GM12865 (cell line): Measurements from ENCODE around the gene HOXB8.

Experiments used
- DNase-seq: peaks from one replicate; pipeline ENCODE4 v3.0.0; 2010; ENCODE audit warnings: low read depth
- H3K4me3 ChIP-seq: 2 replicates; pipeline ENCODE4 v1.5.1; 2011; ENCODE audit warnings: mild to moderate bottlenecking, low read depth, low read length, control low read depth
- TF ChIP-seq, protein P1 (sequence below): IDR thresholded peaks from 2 replicates; pipeline ENCODE4 v1.5.1; 2011; ENCODE audit warnings: low read length, control low read depth, low read depth, inconsistent platforms; ENCODE audit not compliant: insufficient read depth; ENCODE audit errors: missing control alignments

HOXB8 gene

DNA sequence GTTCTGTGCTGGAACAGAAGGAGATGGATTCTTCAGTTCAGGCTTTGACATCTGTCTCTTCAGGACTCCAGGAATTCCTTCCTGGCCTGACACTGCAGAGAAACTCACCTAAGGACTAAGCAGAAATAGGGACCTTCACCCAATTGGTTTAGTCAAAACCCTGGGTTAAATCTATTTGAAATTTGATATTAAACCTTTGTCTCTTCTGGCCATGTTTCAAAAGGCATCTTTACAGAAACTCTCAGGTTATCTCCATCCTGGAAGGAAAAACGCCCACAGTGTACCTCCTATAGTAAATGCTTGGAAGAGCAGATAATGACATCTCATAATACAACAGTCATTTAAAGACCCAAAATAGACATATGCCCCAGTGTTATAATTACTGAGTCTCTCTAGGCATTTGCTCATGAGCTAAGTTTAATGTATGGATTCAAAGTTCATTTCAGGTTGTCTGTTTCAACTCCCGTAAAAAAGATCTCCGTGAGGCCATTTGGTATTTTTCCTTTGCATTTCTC lies 31.3 kb downstream of the HOXB8 start:
- DNase-seq: no peak
- no peak overlapping the region for H3K4me3 ChIP-seq
- TF ChIP-seq, protein P1, sequence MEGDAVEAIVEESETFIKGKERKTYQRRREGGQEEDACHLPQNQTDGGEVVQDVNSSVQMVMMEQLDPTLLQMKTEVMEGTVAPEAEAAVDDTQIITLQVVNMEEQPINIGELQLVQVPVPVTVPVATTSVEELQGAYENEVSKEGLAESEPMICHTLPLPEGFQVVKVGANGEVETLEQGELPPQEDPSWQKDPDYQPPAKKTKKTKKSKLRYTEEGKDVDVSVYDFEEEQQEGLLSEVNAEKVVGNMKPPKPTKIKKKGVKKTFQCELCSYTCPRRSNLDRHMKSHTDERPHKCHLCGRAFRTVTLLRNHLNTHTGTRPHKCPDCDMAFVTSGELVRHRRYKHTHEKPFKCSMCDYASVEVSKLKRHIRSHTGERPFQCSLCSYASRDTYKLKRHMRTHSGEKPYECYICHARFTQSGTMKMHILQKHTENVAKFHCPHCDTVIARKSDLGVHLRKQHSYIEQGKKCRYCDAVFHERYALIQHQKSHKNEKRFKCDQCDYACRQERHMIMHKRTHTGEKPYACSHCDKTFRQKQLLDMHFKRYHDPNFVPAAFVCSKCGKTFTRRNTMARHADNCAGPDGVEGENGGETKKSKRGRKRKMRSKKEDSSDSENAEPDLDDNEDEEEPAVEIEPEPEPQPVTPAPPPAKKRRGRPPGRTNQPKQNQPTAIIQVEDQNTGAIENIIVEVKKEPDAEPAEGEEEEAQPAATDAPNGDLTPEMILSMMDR: no peak

GRCh38 chr17:48582750-48583069 lies 32.4 kb downstream of the HOXB8 start:
- TF ChIP-seq, protein P1: no peak
- H3K4me3 ChIP-seq: no peak overlapping the region
- DNase-seq: no peak

DNA sequence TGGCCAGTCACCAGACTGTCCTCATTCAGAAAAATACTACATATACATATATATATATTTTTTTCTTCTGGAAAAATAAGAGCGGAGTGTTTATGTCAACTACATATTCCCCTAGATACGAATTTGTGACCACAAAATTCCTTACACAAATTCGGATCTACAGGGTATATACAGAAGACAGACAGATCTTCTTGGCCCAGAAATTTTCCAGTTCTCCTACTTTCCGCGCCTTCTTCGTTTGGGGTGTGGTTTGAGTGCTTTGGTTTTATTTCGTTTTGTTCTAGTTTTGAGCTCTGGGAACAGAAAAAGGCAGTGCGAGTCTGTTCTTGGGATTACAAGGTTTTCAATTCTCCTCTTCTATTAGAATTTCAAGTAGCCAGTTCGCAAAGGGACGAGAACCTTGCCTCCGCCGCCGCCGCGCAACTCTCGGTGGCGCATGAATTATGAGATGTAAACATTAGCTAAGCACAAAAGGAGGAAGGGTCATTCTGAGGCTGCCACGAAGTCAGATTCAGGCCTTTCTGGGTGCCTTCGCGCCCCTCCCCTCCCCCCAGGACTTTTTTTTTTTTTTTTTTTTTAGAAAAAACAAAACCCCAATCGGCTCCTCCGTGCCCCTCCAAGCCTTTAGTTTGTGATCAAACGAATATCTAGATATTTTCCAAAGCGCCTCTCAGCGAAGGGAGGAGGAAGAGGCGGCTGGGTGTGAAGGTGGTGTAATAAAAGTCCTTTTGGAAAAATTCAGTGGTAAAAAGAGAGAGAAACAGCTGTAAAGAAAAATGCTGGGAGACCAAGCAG lies 35.1 kb downstream of the HOXB8 start:
- DNase-seq: no peak
- TF ChIP-seq, protein P1: no peak
- H3K4me3 ChIP-seq: no peak overlapping the region

DNA sequence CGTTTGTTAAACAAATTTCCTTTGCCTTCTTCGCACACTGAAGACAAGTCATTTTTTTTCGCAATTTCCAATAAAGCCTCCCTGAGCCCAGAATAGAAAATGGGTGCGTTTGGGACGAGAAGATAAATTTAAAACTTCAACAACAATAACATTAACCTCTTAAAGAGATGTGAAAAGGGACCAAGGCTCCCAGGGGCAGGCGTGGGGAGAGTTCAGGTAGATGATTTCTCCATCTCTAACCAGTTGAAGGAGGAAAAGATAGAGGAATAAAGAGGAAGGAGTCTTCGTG lies 35.7 kb downstream of the HOXB8 start:
- TF ChIP-seq, protein P1: no peak
- DNase-seq: no peak
- peak overlapping the region; percentile 70 for H3K4me3 ChIP-seq

DNA sequence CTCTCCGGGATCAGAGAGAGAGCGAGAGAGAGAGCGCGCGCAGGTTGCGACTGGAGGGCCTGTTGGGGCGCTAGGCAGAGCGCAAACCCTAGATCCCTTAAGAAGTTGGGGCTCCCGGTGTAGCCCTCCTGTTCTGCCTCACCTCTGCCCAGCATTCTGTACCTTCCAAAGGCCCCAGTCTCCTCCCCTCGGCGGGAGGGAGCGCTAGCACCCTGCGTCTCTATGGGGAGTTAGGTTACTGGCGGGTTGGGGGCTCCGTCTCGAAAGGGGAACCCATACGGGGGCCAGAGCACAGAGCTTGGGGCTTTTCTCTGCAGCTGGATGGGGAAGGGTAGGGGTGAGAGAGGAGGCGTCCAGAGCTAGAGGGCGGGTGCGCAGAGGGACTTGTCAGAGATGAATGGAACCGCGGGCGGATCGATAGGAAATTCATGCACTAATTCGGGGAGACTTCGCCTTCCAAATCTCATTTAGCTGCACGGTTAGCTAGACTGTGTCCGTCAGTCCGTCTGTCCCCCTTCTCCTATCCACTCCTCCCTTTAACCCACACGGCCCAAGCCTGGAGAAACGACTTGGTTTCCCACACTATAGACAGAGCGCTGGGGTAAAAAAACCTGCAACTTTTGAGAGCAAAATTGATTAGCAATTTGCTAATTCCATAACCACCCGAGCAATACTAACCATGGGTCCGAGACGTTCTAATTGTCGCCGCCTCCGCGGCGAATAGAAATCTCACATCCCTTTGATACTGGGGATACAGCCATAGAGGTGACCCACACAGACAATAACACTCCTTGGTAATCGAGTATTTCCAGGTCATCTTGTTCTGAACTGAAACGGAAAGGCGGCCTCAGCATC lies 36.2 kb downstream of the HOXB8 start:
- no peak for DNase-seq
- TF ChIP-seq, protein P1: peak; percentile 1
- peak overlapping the region; percentile 70 for H3K4me3 ChIP-seq

- TF ChIP-seq, protein P1: no peak
- H3K4me3 ChIP-seq: peak within 1 kb of the TSS; percentile 70
- peak; percentile 81 for DNase-seq
Observed at GRCh38 chr17:48577946-48578615, 37.0 kb downstream of the HOXB8 start, which contains the start of gene HOXB4. Gene HOXB4 (minus strand): TSS chr17:48578350. CDS start chr17:48578319, 31 bp downstream.
